Caco-2 (cell line): Measurements from ENCODE around the gene PDGFA. TPM values are rescaled to one million over a fixed set of nuclear protein-coding genes. Genes with fewer than 3 reads are reported as not detected.
A peak's percentile ranks its signal among the peaks of the same experiment; 100 is the strongest.

Source experiments
- BruUV-seq: library from RNA; stranded (reverse); fragments of 400-500 nt; replicated peaks from 2 replicates; lab custom pipeline; 2021; lab: Mats Ljungman, UMichigan
- CTCF ChIA-PET: fragments of 300-600 bp; sonication (Branson Sonifier 250); formaldehyde crosslinking; loops from one replicate; lab custom pipeline; 2022; ENCODE audit warnings: antibody characterized with exemption; lab: Charles Lee
- POLR2A ChIA-PET: fragments of 300-600 bp; sonication (Branson Sonifier 250); formaldehyde crosslinking; loops from one replicate; lab custom pipeline; 2022; ENCODE audit warnings: antibody characterized with exemption; lab: Charles Lee
- DNase-seq, 2 experiments: peaks; one replicate each; pipeline versions ENCODE4 v3.0.0 to v3.0.0-alpha.2; 2020 to 2022
- H3K27me3 ChIP-seq: replicated peaks from 2 replicates; pipeline ENCODE4 v1.6.0; 2011; ENCODE audit warnings: low read length; ENCODE audit not compliant: control insufficient read depth, insufficient read depth
- H3K36me3 ChIP-seq: 2 replicates; pipeline ENCODE4 v1.5.1; 2011; ENCODE audit warnings: low read length; ENCODE audit not compliant: control insufficient read depth, insufficient read depth
- H3K4me1 ChIP-seq: fragments of 250-450 bp; sonication (Bioruptor Pico); 2 replicates; pipeline ENCODE4 v1.5.1; 2020; ENCODE audit warnings: mild to moderate bottlenecking
- H3K4me3 ChIP-seq: 2 replicates; pipeline ENCODE4 v1.5.1; 2011; ENCODE audit warnings: low read depth, mild to moderate bottlenecking, control low read depth, low read length
- H3K9me3 ChIP-seq: fragments of 250-450 bp; sonication (Bioruptor Pico); 2 replicates; pipeline ENCODE4 v1.5.1; 2020; ENCODE audit warnings: mild to moderate bottlenecking, moderate library complexity
- H3K27ac Mint-ChIP-seq: one replicate; pipeline ENCODE4 v1.8.0; 2022; ENCODE audit warnings: mixed read lengths; ENCODE audit not compliant: unreplicated experiment
- H3K27me3 Mint-ChIP-seq: one replicate; pipeline ENCODE4 v1.8.0; 2022; ENCODE audit warnings: mixed read lengths; ENCODE audit not compliant: insufficient read depth, unreplicated experiment
- H3K36me3 Mint-ChIP-seq: one replicate; pipeline ENCODE4 v1.8.0; 2022; ENCODE audit warnings: mild to moderate bottlenecking, mixed read lengths; ENCODE audit not compliant: insufficient read depth, unreplicated experiment
- H3K4me1 Mint-ChIP-seq: one replicate; pipeline ENCODE4 v1.8.0; 2022; ENCODE audit warnings: low read depth, mixed read lengths; ENCODE audit not compliant: unreplicated experiment
- H3K4me3 Mint-ChIP-seq: one replicate; pipeline ENCODE4 v1.8.0; 2022; ENCODE audit warnings: mild to moderate bottlenecking, moderate library complexity, mixed read lengths; ENCODE audit not compliant: unreplicated experiment
- H3K9me3 Mint-ChIP-seq: one replicate; pipeline ENCODE4 v1.8.0; 2022; ENCODE audit warnings: mixed read lengths; ENCODE audit not compliant: unreplicated experiment
- CTCF ChIP-seq, 2 experiments: fragments of 200-600 bp in 1 of 2; IDR thresholded peaks; 1 replicate in 1 of 2; 2 replicates in 1 of 2; pipeline versions ENCODE4 v1.5.1 to v1.8.0; 2011 to 2022; ENCODE audit warnings: antibody characterized with exemption in 1 of 2, control low read depth in 1 of 2, inconsistent platforms in 1 of 2, low read depth in 1 of 2, low read length in 1 of 2, mild to moderate bottlenecking in 1 of 2, moderate library complexity in 1 of 2; ENCODE audit not compliant: insufficient read depth in 1 of 2, severe bottlenecking in 1 of 2, unreplicated experiment in 1 of 2
- intact Hi-C: fragments of 100-400 bp; cut with micrococcal nuclease; formaldehyde crosslinking; loops from one replicate; pipeline ENCODE4 v1.10.0; 2022; ENCODE audit not compliant: unreplicated experiment
- total RNA-seq: library from RNA; stranded (reverse); gene quantifications from 2 replicates; pipeline ENCODE4 v1.2.3, GENCODE V29; 2022

Gene PDGFA
- total RNA-seq, 1 experiment from 2014 or later = 78.5 TPM

GRCh38 chr7:496528-497295 is 22.9 kb downstream of the PDGFA start:
- no peak overlapping the region for H3K4me3 ChIP-seq
- H3K36me3 ChIP-seq = peaks cover 12% of the 10 kb centered on the region
- BruUV-seq = no TSS peak
- no peaks in the 10 kb centered on the region for H3K4me1 ChIP-seq
- Mint-ChIP-seq H3K27ac (no peak overlapping the region), H3K27me3 (no peaks in the 10 kb centered on the region), H3K4me1 (no peaks in the 10 kb centered on the region), H3K4me3 (no peak overlapping the region), H3K9me3 (no peaks in the 10 kb centered on the region), H3K36me3 (peaks cover 78% of the 10 kb centered on the region)
- POLR2A ChIA-PET = no interaction called here
- H3K27me3 ChIP-seq = no peaks in the 10 kb centered on the region
- H3K9me3 ChIP-seq = 0 out of 2 replicates have a peak, but pooled peaks cover 4% of the 10 kb centered on the region
- CTCF ChIA-PET = no interaction called here
- intact Hi-C loops = no loop called here
- no peak for DNase-seq
- TF ChIP-seq CTCF (IDR thresholded peaks at IDR 0.05; ENCODE audit: insufficient read depth in 1 of 2, low read depth in 1 of 2, low read length in 1 of 2, severe bottlenecking in 1 of 2, unreplicated experiment in 1 of 2) = no peak

GRCh38 chr7:495761-496321 is 23.8 kb downstream of the PDGFA start:
- Mint-ChIP-seq H3K36me3 (peaks cover 72% of the 10 kb centered on the region), H3K9me3 (no peaks in the 10 kb centered on the region), H3K4me3 (no peak overlapping the region), H3K27me3 (no peaks in the 10 kb centered on the region), H3K4me1 (no peaks in the 10 kb centered on the region), H3K27ac (peak overlapping the region; percentile 53)
- no TSS peak for BruUV-seq
- intact Hi-C loops = no loop called here
- Histone ChIP-seq H3K9me3 (0 out of 2 replicates have a peak, but pooled peaks cover 4% of the 10 kb centered on the region), H3K36me3 (peaks cover 8% of the 10 kb centered on the region; the same call in 1 of the 2 replicates), H3K4me3 (no peak overlapping the region), H3K27me3 (no peaks in the 10 kb centered on the region), H3K4me1 (no peaks in the 10 kb centered on the region; the same call in 1 of the 2 replicates)
- TF ChIP-seq CTCF (IDR thresholded peaks at IDR 0.05; ENCODE audit: insufficient read depth in 1 of 2, low read depth in 1 of 2, low read length in 1 of 2, severe bottlenecking in 1 of 2, unreplicated experiment in 1 of 2) = no peak
- no peak for DNase-seq
- ChIA-PET POLR2A (no interaction called here), CTCF (no interaction called here)

- peaks cover 2% of the 10 kb centered on the region; the same call in 1 of the 2 replicates for H3K4me1 ChIP-seq
- no peak for TF ChIP-seq CTCF (IDR thresholded peaks at IDR 0.05; ENCODE audit: insufficient read depth in 1 of 2, low read depth in 1 of 2, low read length in 1 of 2, severe bottlenecking in 1 of 2, unreplicated experiment in 1 of 2)
- H3K27me3 Mint-ChIP-seq = no peaks in the 10 kb centered on the region
- no TSS peak for BruUV-seq
- H3K4me3 Mint-ChIP-seq = no peak overlapping the region
- H3K36me3 Mint-ChIP-seq = peaks cover 67% of the 10 kb centered on the region
- no peak overlapping the region for H3K4me3 ChIP-seq
- CTCF ChIA-PET = no interaction called here
- peak overlapping the region; percentile 53 for H3K27ac Mint-ChIP-seq
- no peaks in the 10 kb centered on the region for H3K9me3 Mint-ChIP-seq
- DNase-seq = no peak
- intact Hi-C loops = no loop called here
- 0 out of 2 replicates have a peak, but pooled peaks cover 4% of the 10 kb centered on the region for H3K9me3 ChIP-seq
- no peaks in the 10 kb centered on the region for H3K27me3 ChIP-seq
- no peaks in the 10 kb centered on the region for H3K4me1 Mint-ChIP-seq
- H3K36me3 ChIP-seq = peaks cover 6% of the 10 kb centered on the region; the same call in 1 of the 2 replicates
- POLR2A ChIA-PET = no interaction called here
Observed at GRCh38 chr7:495326-495725, 24.3 kb downstream of the PDGFA start.
